Stimulated activated CD8-positive, alpha-beta memory T cell treated with anti-CD3 and anti-CD28 coated beads, Interleukin-15, amount 100 ng/mL, for 48 hours (primary cell): Measurements from ENCODE around the gene EEF1A1.

Experiments
- DNase-seq, 2 donors: peaks; one replicate each; pipeline ENCODE4 v3.0.0-alpha.2; 2020; ENCODE audit warnings: low read depth in 2 of 2

The EEF1A1 gene

GRCh38 chr6:73505142-73505541 lies 15.7 kb downstream of the EEF1A1 start:
- DNase-seq: no peak

- no peak for DNase-seq
Measured at GRCh38 chr6:73504160-73504559, 16.7 kb downstream of the EEF1A1 start.

GRCh38 chr6:73503027-73503772 lies 17.6 kb downstream of the EEF1A1 start:
- DNase-seq: no peak

DNA sequence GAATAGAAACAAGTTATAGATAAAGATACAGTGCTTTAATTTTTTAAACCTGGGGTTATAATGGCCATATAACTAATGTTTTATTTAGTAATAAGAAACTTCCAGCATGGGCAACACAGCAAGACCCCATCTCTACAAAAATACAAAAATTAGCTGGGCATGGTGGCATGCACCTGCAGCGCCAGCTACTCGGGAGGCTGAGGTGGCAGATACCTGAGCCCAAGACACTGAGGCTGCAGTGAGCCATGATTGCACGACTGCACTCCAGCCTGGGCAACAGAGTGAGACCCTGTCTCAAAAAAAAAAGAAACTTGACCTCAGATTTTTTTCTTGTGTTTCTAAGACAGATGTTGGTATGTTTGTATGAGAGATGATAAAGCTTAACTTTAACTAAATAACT lies 22.9 kb downstream of the EEF1A1 start:
- no peak for DNase-seq

GRCh38 chr6:73491377-73491776 lies 29.5 kb downstream of the EEF1A1 start:
- DNase-seq: no peak

- no peak for DNase-seq
Measured at GRCh38 chr6:73487473-73487872, 33.4 kb downstream of the EEF1A1 start.

DNA sequence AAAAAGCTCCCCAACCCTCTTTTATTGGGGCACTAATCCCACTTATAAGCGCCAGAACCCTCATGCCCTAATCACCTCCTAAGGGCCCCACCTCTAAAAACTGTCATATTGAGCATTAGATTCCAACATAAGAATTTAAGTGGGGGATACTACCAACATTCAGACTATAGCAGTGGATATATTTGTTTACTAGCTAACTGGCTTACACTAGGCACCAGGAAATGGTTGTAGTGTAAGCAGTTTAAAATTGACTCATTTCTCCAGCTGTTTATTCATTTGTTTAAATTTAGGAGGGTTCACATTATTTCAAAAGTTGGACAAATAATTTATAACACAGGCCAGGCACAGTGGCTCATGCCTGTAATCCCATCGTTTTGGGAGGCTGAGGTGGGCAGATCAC lies 36.4 kb downstream of the EEF1A1 start:
- DNase-seq: no peak

- no peak for DNase-seq
Measured at GRCh38 chr6:73481969-73482368, 38.9 kb downstream of the EEF1A1 start.

GRCh38 chr6:73477407-73477806 lies 43.4 kb downstream of the EEF1A1 start:
- no peak for DNase-seq

GRCh38 chr6:73476723-73477122 lies 44.1 kb downstream of the EEF1A1 start:
- peak in 1 of 2 donors; percentile 8 for DNase-seq

DNA sequence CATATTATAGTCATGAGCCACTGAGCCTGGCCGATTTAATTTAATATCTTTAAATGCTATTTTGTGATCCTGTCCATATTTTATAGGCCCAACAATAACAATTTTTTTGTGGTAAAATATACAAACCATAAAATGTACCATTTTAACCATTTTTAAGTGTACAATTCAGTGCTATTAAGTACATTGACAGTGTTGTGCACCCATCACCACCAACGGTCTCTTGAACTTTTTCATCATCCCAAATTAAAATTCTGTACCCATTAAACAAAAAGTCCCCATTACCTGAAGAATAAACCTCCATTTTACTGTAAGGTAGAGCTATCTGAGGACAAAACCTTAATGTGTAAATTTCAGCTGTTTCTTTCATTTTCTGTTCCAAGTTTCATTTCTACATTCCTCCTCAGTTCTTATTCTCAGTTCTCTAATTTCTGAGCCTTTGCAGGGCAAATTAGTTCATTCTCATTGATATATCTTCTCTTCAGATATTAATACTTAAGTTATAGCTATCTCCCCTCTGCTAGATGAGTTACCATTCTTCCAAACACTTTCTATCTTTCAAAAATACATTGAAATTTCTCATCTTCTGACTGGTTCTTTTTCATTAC lies 49.0 kb downstream of the EEF1A1 start:
- DNase-seq: no peak
